ENCODE results near the gene MLC1.

MLC1 gene

GRCh38 chr22:50016308-50016987 lies 68.8 kb downstream of the MLC1 start:
- DNase-seq (ENCODE audit: low read depth in 2 of 2), result no peak

DNA sequence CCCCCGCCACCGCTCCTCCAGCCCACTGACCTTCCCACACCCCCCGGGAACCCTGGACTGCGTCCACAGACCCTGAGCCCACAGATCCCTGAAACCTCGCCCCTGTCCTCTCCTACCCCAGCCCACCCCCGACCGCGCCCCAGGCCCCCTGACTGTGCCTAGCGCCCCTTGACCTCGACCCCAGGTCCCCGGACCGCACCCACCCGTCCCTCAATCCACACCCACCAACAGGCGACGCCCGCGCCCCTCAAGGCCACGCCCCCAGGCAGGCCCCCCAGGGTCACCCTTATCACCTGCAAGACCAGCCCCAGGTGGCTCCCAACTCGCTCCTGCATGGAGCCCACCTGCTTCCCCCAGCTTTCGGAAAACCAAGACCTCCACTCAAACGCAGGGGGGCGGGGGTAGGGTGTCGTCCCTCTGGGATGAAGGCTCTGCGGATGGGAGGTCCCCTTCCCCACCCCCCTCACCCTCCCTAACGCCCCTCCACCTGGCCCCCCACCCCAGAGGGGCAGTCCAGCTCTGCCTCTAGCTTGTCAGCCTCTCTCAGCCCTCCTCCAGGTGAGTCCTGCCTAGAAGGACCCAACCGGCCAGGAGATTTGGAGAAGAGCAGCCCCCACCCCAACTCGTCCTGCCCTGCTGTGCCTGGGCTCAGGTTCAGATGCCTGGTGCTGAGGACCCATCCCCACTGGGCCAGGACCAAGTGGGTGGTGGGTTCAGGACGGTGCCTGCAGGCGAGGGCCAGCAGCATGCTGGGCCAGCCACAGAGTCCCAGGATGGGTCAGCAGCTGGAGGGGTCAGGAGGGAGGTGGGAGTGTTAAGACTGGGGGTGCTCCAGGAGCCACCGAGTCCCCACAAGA lies 69.5 kb downstream of the MLC1 start:
- DNase-seq (ENCODE audit: low read depth in 2 of 2), result no peak

- DNase-seq (ENCODE audit: low read depth in 2 of 2), result no peak
Observed at GRCh38 chr22:50014655-50015401, 70.4 kb downstream of the MLC1 start.

- no peak for DNase-seq (ENCODE audit: low read depth in 2 of 2)
Observed at GRCh38 chr22:50014053-50014501, 71.1 kb downstream of the MLC1 start.

DNA sequence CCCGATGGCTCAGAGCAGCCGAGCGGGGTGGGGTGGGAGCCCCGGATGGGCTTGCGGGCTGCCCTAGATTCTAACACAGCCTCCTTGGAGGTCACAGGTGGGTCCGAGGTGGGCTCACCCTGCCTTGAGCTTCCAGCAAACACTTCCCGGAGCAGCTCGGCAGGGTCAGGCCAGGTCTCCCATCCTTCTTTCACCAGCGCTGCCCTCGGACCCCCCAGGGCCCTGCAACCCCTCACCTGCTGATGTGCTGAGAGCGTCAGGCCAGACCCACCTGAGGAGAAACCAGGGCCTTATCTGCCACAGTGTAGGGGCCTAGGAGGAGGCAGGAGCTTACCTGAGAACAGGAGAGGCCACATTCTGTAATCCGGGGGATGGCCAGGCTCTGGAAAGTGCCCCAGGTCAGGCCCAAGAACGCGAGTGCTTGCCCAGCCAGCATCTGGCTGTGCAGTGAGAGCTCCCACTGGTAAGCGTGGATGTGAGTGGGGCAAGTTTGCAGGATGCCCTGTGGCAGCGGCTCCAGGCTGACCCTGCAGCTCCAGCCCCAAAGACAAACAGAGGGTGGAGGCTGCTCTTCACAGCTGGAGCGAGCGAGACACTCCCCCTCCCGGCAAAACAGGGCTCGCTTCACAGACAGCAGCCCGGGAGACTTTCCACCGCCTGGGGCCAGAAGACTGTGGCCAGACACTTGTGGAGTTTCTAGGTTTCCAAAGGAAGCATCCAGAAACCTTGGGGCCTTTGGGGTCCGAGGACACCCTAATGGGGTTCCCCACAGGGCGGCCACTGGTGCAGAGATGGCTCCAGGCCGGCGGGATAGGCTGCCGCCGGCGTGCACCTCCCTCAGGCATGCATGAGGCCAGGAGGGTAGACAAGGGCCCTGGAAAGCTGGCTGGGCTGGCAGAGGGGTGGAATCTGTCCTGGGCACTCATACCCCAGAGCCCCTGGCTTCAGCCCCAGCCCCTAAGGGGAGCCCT lies 72.7 kb downstream of the MLC1 start, which contains the start of gene IL17REL:
Gene IL17REL, minus strand, starts transcription at position 555 of the 971 bp plus-strand sequence. Its CDS starts 119 bp downstream, at position 436.
- no peak for DNase-seq (ENCODE audit: low read depth in 2 of 2)

- DNase-seq (ENCODE audit: low read depth in 2 of 2), result no peak
Observed at GRCh38 chr22:50011447-50012210, 73.6 kb downstream of the MLC1 start.

- DNase-seq (ENCODE audit: low read depth in 2 of 2), result no peak
Observed at GRCh38 chr22:50010676-50011446, 74.4 kb downstream of the MLC1 start.

DNA sequence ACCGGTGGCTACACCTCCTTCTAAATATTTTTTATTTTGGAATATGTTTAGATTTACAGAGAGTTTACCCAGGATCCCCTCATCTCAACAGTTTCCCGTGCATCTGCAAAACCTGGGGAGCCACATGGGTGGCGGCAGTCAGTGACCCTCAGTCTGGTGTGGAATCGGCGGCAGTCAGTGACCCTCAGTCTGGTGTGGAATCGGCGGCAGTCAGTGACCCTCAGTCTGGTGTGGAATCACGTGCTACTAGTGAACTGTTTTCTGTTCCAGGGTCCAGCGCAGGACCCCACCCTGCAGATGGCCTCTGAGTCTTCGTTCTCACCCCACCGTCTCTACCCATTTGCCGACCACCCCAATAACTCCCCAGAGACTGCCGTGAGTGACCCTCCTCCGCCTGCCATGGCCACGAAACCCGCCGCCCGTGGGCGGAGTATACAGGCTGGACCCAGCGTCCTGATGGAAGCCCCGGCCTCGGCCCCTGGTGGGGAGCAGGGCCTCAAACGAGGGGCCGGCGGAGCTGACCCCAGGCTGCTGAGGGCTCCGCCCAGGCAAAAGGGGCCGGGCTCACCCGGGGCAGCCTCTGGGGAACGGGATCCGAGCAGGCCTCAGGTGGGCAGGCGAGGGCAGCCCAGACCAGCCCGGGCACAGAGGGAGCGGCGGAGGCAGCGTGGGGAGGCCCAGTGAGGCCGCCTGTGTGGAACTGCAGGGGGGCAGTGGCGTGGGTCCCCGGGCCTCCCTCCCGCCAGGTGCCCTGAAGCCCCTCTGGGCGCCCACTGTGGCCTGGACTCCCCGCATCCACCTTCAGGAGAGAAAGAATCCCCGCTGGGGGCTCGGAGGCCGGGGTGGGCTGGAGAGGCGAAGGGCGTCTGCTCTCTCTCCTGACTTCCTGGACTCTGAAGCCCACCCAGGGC lies 75.2 kb downstream of the MLC1 start:
- DNase-seq (ENCODE audit: low read depth in 2 of 2), result no peak
